Ovary (tissue), 10 donors: Measurements from ENCODE around the gene GAS2L1. TPM values are rescaled to one million over a fixed set of nuclear protein-coding genes. Genes with fewer than 3 reads are reported as not detected.

ENCODE experiments used
- DNase-seq, 5 donors: peaks; one replicate each; pipeline ENCODE4 v3.0.0-alpha.2; 2019 to 2020
- H3K27ac ChIP-seq, 2 donors: fragments of 200-600 bp; one replicate each; pipeline versions ENCODE4 v1.5.1 to v1.8.0; 2019 to 2022
- H3K27me3 ChIP-seq: fragments of 200-600 bp; one replicate; pipeline ENCODE4 v1.8.0; 2022
- H3K36me3 ChIP-seq: fragments of 200-600 bp; sonication (generic); one replicate; pipeline ENCODE4 v1.5.1; 2019
- H3K4me1 ChIP-seq: one replicate; pipeline ENCODE4 v1.8.1; 2013; ENCODE audit warnings: mild to moderate bottlenecking, moderate library complexity; ENCODE audit not compliant: insufficient read depth
- H3K4me3 ChIP-seq: fragments of 200-600 bp; sonication (generic); one replicate; pipeline ENCODE4 v1.5.1; 2017
- H3K9me3 ChIP-seq, 2 donors: fragments of 200-600 bp in 1 of 2; sonication (generic) in 1 of 2; one replicate each; pipeline versions ENCODE4 v1.5.1 to v1.8.1; 2013 to 2019; ENCODE audit warnings: mild to moderate bottlenecking in 1 of 2, moderate library complexity in 1 of 2
- EP300 ChIP-seq: sonication (generic); formaldehyde crosslinking; IDR thresholded peaks from one replicate; pipeline ENCODE4 v1.6.1; 2017; ENCODE audit warnings: antibody characterized with exemption
- POLR2A ChIP-seq: fragments of 450-650 bp; IDR thresholded peaks from one replicate; pipeline ENCODE4 v1.6.1; 2017; ENCODE audit warnings: antibody characterized with exemption, mild to moderate bottlenecking, moderate library complexity
- WGBS, 3 donors: extraction: QIAGEN DNeasy Blood & Tissue Kit in 1 of 3; methylation state at CpG; one replicate each; pipeline versions ENCODE4 v1.1.5 to v1.1.7; 2013 to 2017; 5-methylcytosine and 5-hydroxymethylcytosine counted together
- intact Hi-C, 4 donors: fragments of 100-400 bp; cut with DNase I; formaldehyde crosslinking; loops; one replicate each; pipeline versions ENCODE4 v1.11.0 to v1.15.1; 2022 to 2023
- long read RNA-seq, 3 donors: library from polyadenylated mRNA in 2 of 3; unstranded in 2 of 3; transcript quantifications; one replicate each; pipeline ENCODE4 v2.0.0 and lab custom pipeline, GENCODE V29; 2021 to 2026
- polyA plus RNA-seq, 2 donors: library from polyadenylated mRNA; stranded (reverse); fragments of 200-250 nt in 1 of 2; fragments of 350-450 nt in 1 of 2; fragmentation: Illumina TruSeq in 1 of 2; extraction: RNeasy Lipid Tissue Mini Kit (QIAGEN cat#74804) in 1 of 2; gene quantifications; one replicate each; pipeline ENCODE4 v1.2.3, GENCODE V29; 2013 to 2014
- total RNA-seq, 7 donors: library from RNA; depleted of rRNA in 2 of 7; stranded (reverse); fragments of >200 nt in 2 of 7; fragmentation: NEBNext Ultra II Directional in 3 of 7; extraction: Animal tissue kit (Norgen Biotek cat#: 25700) in 3 of 7; gene quantifications; one replicate each; pipeline versions ENCODE4 v1.1.0 to v1.2.4, GENCODE V29; 2016 to 2023
- TF ChIP-seq, protein P1 (sequence below), 3 donors: fragments of 450-650 bp in 2 of 3; fragments of 200-600 bp in 1 of 3; IDR thresholded peaks; one replicate each; pipeline versions ENCODE4 v1.5.1 to v1.8.0; 2016 to 2022; ENCODE audit warnings: antibody characterized with exemption in 3 of 3, mild to moderate bottlenecking in 1 of 3
- donor health status: DM: no; HTN: no; CAD: no; lungs with moderate emphysema.
- donor health status: DM: no; HTN: no; CAD: no.
- donor health status: Bipolar disorder and iron deficiency.
- donor health status: DM: yes; HTN: yes; CAD: no.
- donor health status: DM: no; HTN: no; CAD: no.
- donor health status: DM: yes; HTN: yes; CAD: no.

Gene GAS2L1
- total RNA-seq (10 to 100 TPM in 4 of 7 donors, 1 to 10 TPM in 3; 6.2 to 21.0 (median 12.5) TPM), polyA plus RNA-seq (1 to 10 TPM; 2.1 to 9.8 TPM)
- long read RNA-seq, donor 1, partial matches to known transcripts: 3 of 3 reads
- long read RNA-seq, donor 1, other reads (novel, unspliced or antisense): 0 of 3 reads
- long read RNA-seq, donor 2, partial matches to known transcripts: 0 of 19 reads
- long read RNA-seq, donor 2, other reads (novel, unspliced or antisense): 10 of 19 reads
- long read RNA-seq, donor 3, transcript GAS2L1-208 (6 exons, 2,925 nt): major isoform, 21 of 38 reads
- long read RNA-seq, donor 3, partial matches to known transcripts: 8 of 38 reads
- long read RNA-seq, donor 3, other reads (novel, unspliced or antisense): 6 of 38 reads

DNA sequence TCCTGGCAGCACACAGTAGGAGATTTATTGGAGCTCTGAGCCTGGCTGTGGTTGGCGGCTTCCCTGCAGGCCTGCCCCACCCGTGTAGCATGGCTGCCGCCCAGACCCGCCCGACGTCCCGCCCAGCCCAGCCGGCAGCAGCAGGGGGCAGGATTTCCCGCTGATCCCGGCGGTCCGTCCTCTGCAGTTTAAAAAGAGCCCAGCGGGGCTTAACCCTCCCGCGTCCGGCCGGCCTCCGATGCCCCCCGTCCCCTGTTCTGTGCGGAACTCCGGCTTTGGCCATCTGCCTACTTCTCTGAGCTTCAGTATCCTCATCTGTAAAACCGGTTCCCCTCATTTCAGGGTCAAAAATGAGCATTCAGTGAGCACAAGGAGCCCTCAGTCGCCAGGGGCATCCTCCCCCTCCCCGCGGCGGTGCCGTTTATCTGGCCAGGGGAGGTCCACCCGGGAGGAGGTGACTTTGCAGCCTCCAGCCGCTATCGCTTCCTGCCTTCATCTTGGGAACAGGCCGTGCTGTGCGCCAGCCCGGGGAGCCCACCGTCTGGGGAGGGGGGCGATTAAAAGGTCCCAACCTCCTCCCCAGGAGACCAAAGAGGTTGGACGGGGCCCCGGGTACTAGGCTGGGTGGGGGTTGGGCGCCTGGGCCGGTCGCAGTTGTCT lies at the start of gene GAS2L1:
Gene GAS2L1 (plus strand): TSS at position 476 of the 660 bp plus-strand sequence. CDS start 1,456 bp downstream, outside the sequence.
- Histone ChIP-seq H3K27me3 (no peaks in the 10 kb centered on the region), H3K9me3 (no peaks in the 10 kb centered on the region), H3K27ac (peak within 1 kb of the TSS; percentile 46 to 75), H3K4me1 (peaks cover 17% of the 10 kb centered on the region), H3K36me3 (no peaks in the 10 kb centered on the region), H3K4me3 (peak within 1 kb of the TSS; percentile 80)
- intact Hi-C loops: no loop called here
- peak; percentile 78 to 90 (median 84) for DNase-seq
- TF ChIP-seq EP300: no peak
- TF ChIP-seq, protein P1, sequence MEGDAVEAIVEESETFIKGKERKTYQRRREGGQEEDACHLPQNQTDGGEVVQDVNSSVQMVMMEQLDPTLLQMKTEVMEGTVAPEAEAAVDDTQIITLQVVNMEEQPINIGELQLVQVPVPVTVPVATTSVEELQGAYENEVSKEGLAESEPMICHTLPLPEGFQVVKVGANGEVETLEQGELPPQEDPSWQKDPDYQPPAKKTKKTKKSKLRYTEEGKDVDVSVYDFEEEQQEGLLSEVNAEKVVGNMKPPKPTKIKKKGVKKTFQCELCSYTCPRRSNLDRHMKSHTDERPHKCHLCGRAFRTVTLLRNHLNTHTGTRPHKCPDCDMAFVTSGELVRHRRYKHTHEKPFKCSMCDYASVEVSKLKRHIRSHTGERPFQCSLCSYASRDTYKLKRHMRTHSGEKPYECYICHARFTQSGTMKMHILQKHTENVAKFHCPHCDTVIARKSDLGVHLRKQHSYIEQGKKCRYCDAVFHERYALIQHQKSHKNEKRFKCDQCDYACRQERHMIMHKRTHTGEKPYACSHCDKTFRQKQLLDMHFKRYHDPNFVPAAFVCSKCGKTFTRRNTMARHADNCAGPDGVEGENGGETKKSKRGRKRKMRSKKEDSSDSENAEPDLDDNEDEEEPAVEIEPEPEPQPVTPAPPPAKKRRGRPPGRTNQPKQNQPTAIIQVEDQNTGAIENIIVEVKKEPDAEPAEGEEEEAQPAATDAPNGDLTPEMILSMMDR (IDR thresholded peaks at IDR 0.05): peak; percentile 39 to 70 (median 59)
- peak; percentile 11 for TF ChIP-seq POLR2A
- WGBS, 3 donors: 0 to 1% (median 1%) methylated on average over 36 to 40 of the region's 40 CpGs

DNA sequence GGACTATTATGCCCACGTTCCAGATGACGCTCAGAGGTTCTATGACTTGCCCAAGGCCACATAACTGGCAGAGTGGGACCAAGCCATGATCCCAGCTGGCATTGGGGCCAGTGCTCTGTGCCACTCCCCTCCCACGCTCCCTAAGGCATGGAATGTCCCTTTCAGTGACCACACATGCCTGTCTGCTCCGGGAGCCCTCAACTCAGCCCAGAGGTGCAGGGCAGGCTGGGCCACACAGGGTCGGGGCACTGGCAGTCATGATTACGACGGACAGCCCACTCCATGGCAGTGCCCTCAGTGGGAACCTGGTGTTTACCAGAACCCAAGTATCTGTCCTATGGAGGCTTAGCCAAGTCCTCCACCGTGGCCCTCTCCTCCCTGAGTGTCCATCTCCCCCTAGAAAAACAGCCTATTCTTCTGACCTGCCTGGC lies 48.7 kb upstream of the GAS2L1 start:
- no peaks in the 10 kb centered on the region for H3K9me3 ChIP-seq
- H3K27me3 ChIP-seq: no peaks in the 10 kb centered on the region
- no peak overlapping the region for H3K4me3 ChIP-seq
- intact Hi-C loops: no loop called here
- no peaks in the 10 kb centered on the region for H3K36me3 ChIP-seq
- no peaks in the 10 kb centered on the region for H3K4me1 ChIP-seq
- peak in 1 of 5 donors; percentile 12 for DNase-seq
- WGBS, 3 donors: 65 to 77% (median 66%) methylated on average over 7 to 8 of the region's 8 CpGs
- TF ChIP-seq EP300 (no peak), POLR2A (no peak)
- TF ChIP-seq, protein P1 (IDR thresholded peaks at IDR 0.05): no peak
- no peak overlapping the region for H3K27ac ChIP-seq

DNA sequence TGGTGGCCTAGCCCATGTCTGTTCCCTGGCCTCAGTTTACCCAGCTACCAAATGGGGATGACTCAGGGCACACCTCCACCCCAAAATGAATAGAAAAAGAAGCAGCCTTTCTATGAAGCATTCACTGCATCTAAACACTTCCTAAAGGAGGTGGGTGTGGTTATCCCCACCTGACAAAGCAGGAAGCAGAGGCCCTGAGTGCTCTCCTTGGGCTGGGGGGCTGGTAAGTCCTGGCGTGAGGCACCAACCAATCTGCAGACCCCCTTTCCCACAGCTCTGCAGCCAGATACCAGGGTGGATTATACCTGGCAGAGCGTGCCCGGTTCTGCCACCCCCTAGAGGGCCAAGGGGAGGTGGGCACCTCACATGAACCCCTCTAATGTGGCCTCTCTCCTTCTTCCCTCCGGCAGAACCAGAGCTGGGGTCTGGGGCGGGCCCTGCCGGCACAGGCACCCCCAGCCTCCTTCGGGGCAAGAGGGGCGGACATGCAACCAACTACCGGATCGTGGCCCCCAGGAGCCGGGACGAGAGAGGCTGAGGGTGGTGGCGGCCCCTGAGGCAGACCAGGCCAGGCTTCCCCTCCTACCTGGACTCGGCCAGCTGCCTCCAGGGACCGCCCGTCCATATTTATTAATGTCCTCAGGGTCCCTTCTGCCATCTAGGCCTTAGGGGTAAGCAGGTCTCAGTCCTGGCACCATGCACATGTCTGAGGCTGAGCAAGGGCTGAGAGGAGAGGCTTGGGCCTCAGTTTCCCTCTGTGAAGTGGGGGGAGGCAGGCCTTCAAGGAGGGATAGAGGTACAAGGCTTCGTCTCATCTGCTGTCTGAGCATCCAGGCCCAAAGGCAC lies 47.8 kb upstream of the GAS2L1 start:
- no peak overlapping the region for H3K4me3 ChIP-seq
- TF ChIP-seq EP300 (no peak), POLR2A (no peak)
- TF ChIP-seq, protein P1 (IDR thresholded peaks at IDR 0.05): no peak
- intact Hi-C loops: no loop called here
- peak in 1 of 5 donors; percentile 12 for DNase-seq
- WGBS, 3 donors: 87 to 90% (median 90%) methylated on average over 17 of the region's 17 CpGs
- H3K36me3 ChIP-seq: no peaks in the 10 kb centered on the region
- H3K4me1 ChIP-seq: no peaks in the 10 kb centered on the region
- H3K27ac ChIP-seq: no peak overlapping the region
- no peaks in the 10 kb centered on the region for H3K27me3 ChIP-seq
- H3K9me3 ChIP-seq: no peaks in the 10 kb centered on the region

DNA sequence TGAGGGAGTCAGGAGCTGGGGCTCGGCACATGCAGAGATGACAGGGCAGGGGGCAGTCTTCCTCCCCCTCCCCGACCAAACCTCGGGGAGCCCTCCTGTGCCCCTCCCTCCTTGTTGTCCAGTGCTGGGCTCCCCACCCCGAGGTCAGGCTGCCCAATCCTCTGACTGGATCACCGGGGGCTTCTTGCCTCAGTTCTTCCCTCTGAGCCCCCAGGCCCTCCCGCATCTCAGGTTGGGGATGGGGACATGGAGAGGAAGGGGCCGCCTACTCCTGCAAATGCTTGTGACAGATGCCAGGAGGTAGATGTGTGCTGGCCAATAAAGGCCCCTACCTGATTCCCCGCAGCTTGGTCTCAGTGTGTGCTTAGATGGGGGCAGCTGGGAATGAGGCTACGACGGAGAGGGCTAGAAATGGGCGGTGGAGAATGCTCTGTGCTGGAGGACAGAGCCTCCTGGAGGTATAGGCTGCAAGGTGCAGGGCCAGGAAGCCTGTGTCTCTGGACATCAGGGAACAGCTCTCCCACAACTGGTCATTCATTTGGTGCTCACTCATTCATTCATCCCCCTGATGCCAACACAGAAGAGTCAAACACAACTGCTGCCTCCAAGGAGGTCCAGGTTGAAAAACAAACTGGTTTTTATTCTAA lies 47.1 kb upstream of the GAS2L1 start:
- H3K4me3 ChIP-seq: no peak overlapping the region
- H3K36me3 ChIP-seq: no peaks in the 10 kb centered on the region
- H3K27ac ChIP-seq: no peak overlapping the region
- intact Hi-C loops: no loop called here
- no peak for DNase-seq
- 65 to 76% (median 74%) methylated on average over 11 of the region's 11 CpGs for WGBS, 3 donors
- H3K4me1 ChIP-seq: no peaks in the 10 kb centered on the region
- no peaks in the 10 kb centered on the region for H3K27me3 ChIP-seq
- TF ChIP-seq, protein P1 (IDR thresholded peaks at IDR 0.05): no peak
- TF ChIP-seq POLR2A (no peak), EP300 (no peak)
- H3K9me3 ChIP-seq: no peaks in the 10 kb centered on the region
